Esophagus squamous epithelium (tissue), 4 donors: Measurements from ENCODE around the gene MBNL2.

Source experiments
- POLR2A ChIP-seq, 4 donors: fragments of 450-650 bp; IDR thresholded peaks; one replicate each; pipeline ENCODE4 v1.6.1; 2017; ENCODE audit warnings: antibody characterized with exemption in 4 of 4, mild to moderate bottlenecking in 4 of 4, moderate library complexity in 3 of 4
- TF ChIP-seq, protein P1 (sequence below), 6 experiments: fragments of 450-650 bp in 4 of 6; fragments of 200-600 bp in 2 of 6; sonication (generic) in 2 of 6; IDR thresholded peaks; one replicate each; pipeline ENCODE4 v1.5.1; 2016 to 2019; ENCODE audit warnings: antibody characterized with exemption in 6 of 6, mild to moderate bottlenecking in 4 of 6, moderate library complexity in 4 of 6

- TF ChIP-seq, protein P1, sequence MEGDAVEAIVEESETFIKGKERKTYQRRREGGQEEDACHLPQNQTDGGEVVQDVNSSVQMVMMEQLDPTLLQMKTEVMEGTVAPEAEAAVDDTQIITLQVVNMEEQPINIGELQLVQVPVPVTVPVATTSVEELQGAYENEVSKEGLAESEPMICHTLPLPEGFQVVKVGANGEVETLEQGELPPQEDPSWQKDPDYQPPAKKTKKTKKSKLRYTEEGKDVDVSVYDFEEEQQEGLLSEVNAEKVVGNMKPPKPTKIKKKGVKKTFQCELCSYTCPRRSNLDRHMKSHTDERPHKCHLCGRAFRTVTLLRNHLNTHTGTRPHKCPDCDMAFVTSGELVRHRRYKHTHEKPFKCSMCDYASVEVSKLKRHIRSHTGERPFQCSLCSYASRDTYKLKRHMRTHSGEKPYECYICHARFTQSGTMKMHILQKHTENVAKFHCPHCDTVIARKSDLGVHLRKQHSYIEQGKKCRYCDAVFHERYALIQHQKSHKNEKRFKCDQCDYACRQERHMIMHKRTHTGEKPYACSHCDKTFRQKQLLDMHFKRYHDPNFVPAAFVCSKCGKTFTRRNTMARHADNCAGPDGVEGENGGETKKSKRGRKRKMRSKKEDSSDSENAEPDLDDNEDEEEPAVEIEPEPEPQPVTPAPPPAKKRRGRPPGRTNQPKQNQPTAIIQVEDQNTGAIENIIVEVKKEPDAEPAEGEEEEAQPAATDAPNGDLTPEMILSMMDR (IDR thresholded peaks at IDR 0.05), result no peak
- no peak for TF ChIP-seq POLR2A (IDR thresholded peaks at IDR 0.05)
Observed at GRCh38 chr13:97259410-97259797, 37.3 kb downstream of the MBNL2 start.
